Tibial nerve (tissue), 4 donors: ENCODE results near the gene PLEKHA6.

Experiments used
- EP300 ChIP-seq, 2 donors: sonication (generic); formaldehyde crosslinking; IDR thresholded peaks; one replicate each; pipeline ENCODE4 v1.6.1; 2017; ENCODE audit warnings: antibody characterized with exemption in 2 of 2, mild to moderate bottlenecking in 1 of 2
- POLR2A ChIP-seq, 2 donors: fragments of 450-650 bp; IDR thresholded peaks; one replicate each; pipeline ENCODE4 v1.6.1; 2017; ENCODE audit warnings: antibody characterized with exemption in 2 of 2, mild to moderate bottlenecking in 2 of 2, moderate library complexity in 2 of 2
- TF ChIP-seq, protein P1 (sequence below), 5 experiments: fragments of 200-600 bp in 3 of 5; fragments of 450-650 bp in 2 of 5; sonication (generic) in 3 of 5; IDR thresholded peaks; one replicate each; pipeline ENCODE4 v1.5.1; 2016 to 2019; ENCODE audit warnings: antibody characterized with exemption in 5 of 5, mild to moderate bottlenecking in 3 of 5, moderate library complexity in 2 of 5

DNA sequence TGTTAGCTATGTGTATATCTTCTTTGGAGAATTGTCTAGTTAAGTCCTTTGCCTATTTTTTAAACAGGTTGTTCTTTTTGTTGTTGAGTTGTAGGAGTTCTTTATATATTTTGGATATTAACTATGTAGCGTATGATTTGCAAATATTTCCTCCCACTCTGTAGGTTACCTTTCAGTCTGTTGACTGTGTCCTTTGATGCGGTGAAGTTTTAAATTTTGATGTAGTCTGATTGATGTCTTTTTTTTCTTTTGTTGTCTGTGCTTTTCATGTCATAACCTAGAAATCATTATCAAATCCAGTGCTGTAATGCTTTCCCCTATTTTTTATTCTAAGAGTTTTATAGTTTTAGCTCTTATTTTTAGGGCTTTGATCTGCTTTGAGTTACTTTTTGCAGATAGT, 154.8 kb downstream of the PLEKHA6 start:
- TF ChIP-seq, protein P1, sequence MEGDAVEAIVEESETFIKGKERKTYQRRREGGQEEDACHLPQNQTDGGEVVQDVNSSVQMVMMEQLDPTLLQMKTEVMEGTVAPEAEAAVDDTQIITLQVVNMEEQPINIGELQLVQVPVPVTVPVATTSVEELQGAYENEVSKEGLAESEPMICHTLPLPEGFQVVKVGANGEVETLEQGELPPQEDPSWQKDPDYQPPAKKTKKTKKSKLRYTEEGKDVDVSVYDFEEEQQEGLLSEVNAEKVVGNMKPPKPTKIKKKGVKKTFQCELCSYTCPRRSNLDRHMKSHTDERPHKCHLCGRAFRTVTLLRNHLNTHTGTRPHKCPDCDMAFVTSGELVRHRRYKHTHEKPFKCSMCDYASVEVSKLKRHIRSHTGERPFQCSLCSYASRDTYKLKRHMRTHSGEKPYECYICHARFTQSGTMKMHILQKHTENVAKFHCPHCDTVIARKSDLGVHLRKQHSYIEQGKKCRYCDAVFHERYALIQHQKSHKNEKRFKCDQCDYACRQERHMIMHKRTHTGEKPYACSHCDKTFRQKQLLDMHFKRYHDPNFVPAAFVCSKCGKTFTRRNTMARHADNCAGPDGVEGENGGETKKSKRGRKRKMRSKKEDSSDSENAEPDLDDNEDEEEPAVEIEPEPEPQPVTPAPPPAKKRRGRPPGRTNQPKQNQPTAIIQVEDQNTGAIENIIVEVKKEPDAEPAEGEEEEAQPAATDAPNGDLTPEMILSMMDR (IDR thresholded peaks at IDR 0.05) = no peak
- TF ChIP-seq EP300 (IDR thresholded peaks at IDR 0.05) = no peak
- TF ChIP-seq POLR2A (IDR thresholded peaks at IDR 0.05) = no peak
